Activated naive CD4-positive, alpha-beta T cell treated with Interleukin-2 at 50 U/mL for 16 hours (primary cell): ENCODE data around the gene TFAP2E.
A peak's percentile ranks its signal among the peaks of the same experiment; 100 is the strongest.
"Not testable (repeated sequence)": the region's sequence is repeated elsewhere in the genome, so short reads cannot be mapped to it uniquely, and the experiment has no call there.

Experiments used
- DNase-seq: peaks from one replicate; pipeline ENCODE4 v3.0.0-alpha.2; 2020

TFAP2E gene

DNA sequence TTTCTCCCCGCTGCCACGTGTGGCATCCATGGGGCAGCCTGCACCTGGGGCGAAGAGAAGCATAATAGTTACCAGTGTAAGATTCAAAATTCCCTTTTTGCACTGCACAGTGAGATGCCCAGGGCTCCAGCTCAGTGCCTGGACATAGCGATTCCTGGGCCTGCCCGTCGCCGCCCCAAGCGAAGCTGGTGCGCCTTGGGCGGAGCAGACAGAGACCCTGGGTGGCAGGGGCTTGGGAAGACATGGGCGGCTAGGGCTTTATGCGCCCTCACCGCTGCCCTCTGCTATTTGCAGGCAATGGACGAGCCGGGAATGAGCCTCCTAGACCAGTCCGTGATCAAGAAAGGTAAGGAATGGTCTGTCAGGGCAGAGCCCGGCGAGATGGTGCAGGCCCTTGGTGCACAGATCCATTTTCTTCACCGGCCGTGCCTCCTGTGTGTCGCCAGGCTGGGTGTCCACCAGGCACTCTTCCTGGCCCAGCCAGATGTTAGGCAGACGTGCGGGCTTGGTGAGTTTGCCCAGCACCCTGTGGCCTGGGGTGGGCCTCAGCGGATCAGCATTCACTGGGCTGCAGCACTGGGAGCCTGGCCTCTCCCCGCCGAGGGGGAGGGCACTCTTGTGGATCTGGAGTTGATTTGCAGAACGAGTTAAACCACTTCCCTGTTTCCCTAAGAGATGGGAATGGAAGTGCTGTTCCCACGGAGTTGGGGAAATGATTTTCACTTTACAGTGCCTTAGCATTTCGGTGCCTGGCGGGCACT is 1.7 kb downstream of the TFAP2E start:
- no peak for DNase-seq

DNA sequence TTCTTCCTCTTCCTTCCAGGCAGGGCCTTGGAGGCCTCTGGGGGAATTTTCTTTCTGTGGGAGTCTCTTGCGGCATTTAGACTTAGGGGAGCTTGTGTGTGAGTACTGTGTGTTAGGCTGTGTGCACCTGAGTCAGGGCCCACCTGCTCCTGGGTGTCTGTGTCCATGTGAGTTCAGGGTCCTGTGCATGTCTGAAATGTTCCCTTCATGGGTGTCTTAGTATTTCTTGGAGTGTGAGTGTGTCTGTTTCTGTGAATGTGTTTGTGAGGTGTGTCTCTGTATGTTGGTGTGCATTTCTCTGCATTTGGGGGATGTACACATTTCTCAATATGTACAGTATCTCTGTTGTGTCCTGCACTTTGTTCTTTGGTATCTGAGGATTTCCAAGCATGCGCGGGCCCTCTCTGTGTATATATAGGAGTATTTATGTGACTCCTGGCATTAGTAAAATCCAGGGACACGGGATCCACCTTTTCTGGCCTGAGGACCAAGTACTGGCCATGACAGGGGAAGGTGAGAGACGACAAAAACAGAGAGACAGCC is 2.4 kb downstream of the TFAP2E start:
- DNase-seq = no peak

GRCh38 chr1:35576061-35576765 is 3.1 kb downstream of the TFAP2E start:
- DNase-seq = no peak

DNA sequence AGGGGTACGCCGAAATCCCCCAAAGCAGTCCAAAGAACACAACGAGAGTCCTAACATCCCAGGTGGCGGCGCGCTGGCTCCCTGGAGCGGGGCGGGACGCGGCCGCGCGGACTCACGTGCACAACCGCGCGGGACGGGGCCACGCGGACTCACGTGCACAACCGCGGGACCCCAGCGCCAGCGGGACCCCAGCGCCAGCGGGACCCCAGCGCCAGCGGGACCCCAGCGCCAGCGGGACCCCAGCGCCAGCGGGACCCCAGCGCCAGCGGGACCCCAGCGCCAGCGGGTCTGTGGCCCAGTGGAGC is 3.6 kb downstream of the TFAP2E start:
- not testable (repeated sequence) for DNase-seq

DNA sequence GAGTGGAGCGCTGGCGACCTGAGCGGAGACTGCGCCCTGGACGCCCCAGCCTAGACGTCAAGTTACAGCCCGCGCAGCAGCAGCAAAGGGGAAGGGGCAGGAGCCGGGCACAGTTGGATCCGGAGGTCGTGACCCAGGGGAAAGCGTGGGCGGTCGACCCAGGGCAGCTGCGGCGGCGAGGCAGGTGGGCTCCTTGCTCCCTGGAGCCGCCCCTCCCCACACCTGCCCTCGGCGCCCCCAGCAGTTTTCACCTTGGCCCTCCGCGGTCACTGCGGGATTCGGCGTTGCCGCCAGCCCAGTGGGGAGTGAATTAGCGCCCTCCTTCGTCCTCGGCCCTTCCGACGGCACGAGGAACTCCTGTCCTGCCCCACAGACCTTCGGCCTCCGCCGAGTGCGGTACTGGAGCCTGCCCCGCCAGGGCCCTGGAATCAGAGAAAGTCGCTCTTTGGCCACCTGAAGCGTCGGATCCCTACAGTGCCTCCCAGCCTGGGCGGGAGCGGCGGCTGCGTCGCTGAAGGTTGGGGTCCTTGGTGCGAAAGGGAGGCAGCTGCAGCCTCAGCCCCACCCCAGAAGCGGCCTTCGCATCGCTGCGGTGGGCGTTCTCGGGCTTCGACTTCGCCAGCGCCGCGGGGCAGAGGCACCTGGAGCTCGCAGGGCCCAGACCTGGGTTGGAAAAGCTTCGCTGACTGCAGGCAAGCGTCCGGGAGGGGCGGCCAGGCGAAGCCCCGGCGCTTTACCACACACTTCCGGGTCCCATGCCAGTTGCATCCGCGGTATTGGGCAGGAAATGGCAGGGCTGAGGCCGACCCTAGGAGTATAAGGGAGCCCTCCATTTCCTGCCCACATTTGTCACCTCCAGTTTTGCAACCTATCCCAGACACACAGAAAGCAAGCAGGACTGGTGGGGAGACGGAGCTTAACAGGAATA is 4.2 kb downstream of the TFAP2E start:
- DNase-seq = peak; percentile 58

DNA sequence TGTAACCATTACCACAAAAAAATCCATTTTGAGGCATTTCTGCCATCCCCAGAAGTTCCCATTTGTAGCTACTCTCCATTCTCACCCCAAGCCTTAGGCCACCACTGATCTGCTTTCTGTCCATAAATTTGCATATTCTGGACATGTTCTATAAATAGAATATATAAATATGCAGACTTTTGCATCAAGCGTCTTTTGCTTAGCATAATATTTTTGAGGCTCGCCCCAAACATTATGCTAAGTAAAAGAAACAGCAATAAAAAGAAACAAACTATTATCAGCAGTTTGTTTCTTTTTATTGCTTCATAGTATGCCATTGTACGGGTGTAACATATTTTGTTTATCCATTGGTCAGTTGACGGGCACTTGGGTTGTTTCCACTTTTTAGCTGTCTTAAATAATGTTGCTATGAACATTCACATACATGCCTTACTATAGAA is 7.9 kb downstream of the TFAP2E start:
- DNase-seq = no peak

DNA sequence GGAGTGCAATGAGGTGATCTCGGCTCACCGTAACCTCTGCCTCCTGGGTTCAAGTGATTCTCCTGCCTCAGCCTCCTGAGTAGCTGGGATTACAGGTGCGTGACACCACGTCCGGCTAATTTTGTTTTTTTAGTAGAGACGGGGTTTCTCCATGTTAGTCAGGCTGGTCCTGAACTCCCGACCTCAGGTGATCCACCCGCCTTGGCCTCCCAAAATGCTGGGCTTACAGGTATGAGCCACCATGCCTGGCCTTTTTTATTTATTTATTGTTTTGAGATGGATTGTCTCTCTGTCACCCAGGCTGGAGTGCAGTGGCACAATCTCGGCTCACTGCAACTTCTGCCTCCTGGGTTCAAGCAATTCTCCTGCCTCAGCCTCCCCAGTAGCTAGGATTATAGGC is 8.5 kb downstream of the TFAP2E start:
- DNase-seq = not testable (repeated sequence)

GRCh38 chr1:35585281-35585680 is 12.2 kb downstream of the TFAP2E start:
- DNase-seq = no peak

GRCh38 chr1:35585805-35586204 is 12.7 kb downstream of the TFAP2E start:
- not testable (repeated sequence) for DNase-seq

- DNase-seq = no peak
Measured at GRCh38 chr1:35586808-35587207, 13.7 kb downstream of the TFAP2E start.

DNA sequence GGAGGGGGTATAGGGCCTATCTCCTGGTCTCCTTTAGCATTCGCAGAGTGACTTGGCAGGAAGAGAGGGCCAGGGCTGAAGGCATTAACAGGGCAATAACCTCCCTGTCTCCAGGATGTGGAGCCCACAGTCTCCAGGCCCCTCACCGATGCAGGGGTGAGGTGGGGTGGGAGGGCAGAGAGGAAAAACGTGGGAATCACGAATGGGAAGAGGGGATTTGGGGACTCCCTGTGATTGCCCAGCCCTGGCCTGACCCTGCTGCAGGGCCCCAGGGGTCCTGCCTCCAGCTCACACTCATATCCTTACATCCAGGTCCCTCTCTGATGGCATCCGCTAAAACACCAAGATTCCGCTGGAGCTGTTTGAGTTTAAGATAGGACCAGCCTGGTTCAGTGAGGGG is 14.6 kb downstream of the TFAP2E start:
- no peak for DNase-seq

GRCh38 chr1:35588197-35588910 is 15.2 kb downstream of the TFAP2E start:
- no peak for DNase-seq

DNA sequence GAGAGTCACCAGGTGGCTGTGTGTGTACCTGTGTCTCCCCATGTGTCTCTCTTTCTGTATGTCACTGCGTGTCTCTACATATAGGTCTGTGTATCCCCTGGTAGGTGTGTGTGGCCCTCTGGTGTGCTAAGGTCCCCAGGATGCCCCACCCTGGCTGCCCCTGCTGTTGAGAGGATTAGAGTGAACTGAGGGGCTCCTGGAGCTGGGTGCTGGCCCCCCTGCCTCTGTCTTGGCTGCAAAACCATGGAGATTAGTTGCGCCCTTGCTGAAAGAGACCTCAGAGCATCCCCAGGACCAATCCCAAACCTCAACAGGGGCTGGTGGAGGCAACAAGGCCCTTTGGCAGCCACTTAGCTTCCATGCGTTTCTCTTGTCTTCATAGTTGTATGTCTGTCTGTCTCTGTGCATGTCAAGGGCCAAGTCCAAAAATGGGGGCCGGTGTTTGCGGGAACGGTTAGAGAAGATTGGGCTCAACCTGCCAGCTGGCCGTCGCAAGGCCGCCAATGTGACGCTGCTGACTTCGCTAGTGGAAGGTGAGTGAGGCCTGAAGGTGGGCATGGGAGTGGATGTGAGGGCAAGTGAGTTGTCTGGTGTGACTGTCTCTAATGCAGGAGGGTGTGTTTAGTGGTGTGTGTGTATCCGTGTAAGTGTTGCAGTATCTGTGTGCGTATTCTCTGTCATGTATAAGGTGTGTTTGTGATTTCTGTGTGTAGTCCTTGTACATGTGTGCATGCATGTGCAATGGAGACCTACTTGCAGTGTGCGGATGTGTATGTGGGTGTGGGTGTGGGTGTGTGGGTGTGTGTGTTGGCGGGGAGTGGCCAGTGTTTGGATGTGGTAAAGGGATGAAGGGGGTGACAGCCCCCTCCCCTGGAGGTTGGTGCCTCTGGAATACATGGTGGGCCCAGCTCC is 16.7 kb downstream of the TFAP2E start:
- no peak for DNase-seq

DNA sequence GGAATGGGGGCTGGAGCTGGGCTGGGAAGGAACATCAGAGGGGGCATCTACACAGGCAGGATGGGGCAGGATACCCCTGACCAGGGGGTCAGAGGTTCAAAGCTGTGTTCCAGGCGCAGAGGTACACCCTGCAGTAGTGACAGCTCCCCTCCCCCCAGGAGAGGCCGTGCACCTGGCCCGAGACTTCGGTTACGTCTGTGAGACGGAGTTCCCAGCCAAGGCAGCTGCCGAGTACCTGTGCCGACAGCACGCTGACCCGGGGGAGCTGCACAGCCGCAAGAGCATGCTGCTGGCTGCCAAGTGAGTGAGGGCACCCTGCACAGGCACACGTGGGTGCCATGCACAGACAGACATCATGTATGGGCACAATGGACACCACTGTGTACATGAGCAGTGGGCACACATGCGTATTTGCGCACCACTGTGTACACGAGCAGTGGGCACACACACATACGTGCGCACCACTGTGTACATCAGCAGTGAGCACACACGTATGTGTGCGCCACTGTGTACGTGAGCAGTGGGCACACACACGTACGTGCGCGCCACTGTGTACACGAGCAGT is 17.4 kb downstream of the TFAP2E start:
- no peak for DNase-seq

GRCh38 chr1:35591211-35591610 is 18.1 kb downstream of the TFAP2E start:
- DNase-seq = no peak

GRCh38 chr1:35592991-35593769 is 20.1 kb downstream of the TFAP2E start:
- DNase-seq = no peak

DNA sequence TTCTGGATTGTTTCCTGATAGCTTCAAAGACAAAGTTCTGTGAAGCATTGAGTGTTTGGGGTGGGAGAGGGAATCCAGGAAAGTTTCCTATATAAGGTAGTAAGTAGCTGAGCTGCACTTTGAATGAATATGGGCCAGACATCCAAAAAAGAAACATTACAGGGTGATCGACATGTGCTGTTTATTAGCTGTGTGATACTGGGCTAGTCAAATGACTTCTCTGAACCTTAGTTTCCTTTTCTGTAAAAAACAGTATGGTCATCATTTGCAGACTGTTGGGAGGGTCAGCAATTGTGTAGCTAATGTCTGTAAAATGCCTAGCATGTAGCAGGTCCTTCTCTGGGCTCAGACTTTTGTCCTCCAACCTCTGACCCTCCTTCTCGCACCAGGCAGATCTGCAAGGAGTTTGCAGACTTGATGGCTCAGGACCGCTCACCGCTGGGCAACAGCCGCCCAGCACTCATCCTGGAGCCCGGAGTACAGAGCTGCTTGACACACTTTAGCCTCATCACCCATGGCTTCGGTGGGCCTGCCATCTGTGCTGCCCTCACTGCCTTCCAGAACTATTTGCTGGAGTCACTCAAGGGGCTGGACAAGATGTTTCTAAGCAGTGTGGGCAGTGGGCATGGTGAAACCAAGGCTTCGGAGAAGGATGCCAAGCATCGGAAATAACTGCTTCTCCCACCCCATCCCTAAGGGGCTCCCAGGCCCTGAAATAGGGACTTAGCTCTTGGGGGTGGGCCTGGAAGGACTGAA is 21.1 kb downstream of the TFAP2E start:
- DNase-seq = no peak

DNA sequence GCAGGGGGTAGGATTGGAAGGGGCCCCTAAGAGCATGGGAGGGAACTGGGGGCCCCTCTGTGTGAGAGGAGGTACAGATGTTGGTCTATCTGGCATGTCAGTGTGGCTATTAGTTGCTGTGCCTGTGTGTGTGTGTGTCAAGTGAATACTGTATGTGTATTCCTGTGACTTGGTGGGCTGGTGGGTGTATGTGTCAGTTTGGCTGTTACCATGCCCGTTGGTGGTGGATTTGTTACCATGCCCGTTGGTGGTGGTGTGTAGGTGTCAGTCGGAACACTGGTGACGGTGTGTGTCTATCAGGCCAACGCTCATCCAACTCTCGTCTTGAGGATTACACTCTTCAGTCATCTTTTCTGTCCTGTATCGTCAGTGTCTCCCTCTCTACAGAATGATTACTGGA is 22.6 kb downstream of the TFAP2E start:
- DNase-seq = no peak

GRCh38 chr1:35597870-35598269 is 24.8 kb downstream of the TFAP2E start:
- DNase-seq = no peak

DNA sequence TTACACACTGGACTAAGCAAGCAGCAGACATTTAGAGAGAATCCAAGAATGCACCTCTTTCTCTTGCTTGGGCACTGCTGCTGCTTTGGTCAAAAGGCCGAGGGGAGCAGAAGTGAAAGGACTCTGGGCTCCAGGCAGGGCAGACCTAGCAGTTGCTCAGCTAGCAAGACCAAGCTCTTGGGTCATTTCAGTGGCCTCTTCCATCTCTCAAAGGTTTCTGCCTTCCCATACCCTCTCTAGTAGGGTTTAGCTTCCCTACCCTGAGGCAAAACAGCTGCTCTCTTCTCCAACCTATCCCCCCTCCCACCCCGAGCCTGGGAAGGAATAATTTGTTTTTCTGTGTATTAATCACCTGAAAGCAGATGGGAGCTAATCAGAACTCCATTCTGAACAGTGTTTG is 25.8 kb downstream of the TFAP2E start:
- DNase-seq = no peak
